ENCODE measurements around the gene ALB.

The ALB gene

DNA sequence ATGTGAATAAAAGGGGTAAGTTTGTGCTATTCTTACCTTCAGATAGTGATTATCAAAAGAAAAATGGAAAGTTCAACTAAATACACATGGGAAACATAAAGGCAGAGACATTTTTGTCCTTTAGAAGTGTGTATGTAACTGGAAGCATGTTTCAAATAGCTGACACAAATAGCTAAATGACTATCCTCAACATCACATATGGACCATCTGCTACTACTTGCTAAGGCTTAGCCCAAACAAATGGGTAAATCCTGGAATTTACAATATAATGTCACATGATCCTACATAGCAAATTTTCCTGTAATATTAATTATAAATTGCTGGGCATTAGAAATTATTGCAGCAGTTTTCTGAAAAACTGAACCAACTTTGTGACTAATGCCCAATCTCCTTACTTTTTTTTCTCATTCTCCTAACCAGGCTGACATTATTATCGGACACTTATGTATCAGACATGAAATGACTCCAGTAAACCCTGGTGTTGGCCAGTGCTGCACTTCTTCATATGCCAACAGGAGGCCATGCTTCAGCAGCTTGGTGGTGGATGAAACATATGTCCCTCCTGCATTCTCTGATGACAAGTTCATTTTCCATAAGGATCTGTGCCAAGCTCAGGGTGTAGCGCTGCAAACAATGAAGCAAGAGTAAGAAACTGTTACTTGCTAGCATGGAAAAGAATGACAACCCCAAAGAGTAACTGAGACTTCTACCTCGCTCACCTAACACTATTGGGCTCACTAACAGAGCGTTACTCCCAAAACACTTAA, 48.1 kb downstream of the ALB start:
- TF ChIP-seq, protein P1, sequence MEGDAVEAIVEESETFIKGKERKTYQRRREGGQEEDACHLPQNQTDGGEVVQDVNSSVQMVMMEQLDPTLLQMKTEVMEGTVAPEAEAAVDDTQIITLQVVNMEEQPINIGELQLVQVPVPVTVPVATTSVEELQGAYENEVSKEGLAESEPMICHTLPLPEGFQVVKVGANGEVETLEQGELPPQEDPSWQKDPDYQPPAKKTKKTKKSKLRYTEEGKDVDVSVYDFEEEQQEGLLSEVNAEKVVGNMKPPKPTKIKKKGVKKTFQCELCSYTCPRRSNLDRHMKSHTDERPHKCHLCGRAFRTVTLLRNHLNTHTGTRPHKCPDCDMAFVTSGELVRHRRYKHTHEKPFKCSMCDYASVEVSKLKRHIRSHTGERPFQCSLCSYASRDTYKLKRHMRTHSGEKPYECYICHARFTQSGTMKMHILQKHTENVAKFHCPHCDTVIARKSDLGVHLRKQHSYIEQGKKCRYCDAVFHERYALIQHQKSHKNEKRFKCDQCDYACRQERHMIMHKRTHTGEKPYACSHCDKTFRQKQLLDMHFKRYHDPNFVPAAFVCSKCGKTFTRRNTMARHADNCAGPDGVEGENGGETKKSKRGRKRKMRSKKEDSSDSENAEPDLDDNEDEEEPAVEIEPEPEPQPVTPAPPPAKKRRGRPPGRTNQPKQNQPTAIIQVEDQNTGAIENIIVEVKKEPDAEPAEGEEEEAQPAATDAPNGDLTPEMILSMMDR (IDR thresholded peaks at IDR 0.05; ENCODE audit: low read depth, low read length) = no peak
- DNase-seq (ENCODE audit: extremely low read depth, low read depth) = no peak

GRCh38 chr4:73452953-73453700, 49.0 kb downstream of the ALB start:
- TF ChIP-seq, protein P1 (IDR thresholded peaks at IDR 0.05; ENCODE audit: low read depth, low read length) = no peak
- DNase-seq (ENCODE audit: extremely low read depth, low read depth) = no peak

DNA sequence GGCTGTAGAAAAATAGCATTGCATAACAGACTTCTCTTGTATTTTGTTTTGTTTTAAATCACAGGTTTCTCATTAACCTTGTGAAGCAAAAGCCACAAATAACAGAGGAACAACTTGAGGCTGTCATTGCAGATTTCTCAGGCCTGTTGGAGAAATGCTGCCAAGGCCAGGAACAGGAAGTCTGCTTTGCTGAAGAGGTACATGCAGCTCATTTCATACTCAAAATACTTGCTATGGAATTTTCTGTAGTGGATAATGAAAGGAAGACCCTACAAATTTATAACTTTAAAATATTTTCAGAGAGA, 49.6 kb downstream of the ALB start:
- no peak for DNase-seq (ENCODE audit: extremely low read depth, low read depth)
- TF ChIP-seq, protein P1 (IDR thresholded peaks at IDR 0.05; ENCODE audit: low read depth, low read length) = no peak

GRCh38 chr4:73454920-73455319, 50.8 kb downstream of the ALB start:
- TF ChIP-seq, protein P1 (IDR thresholded peaks at IDR 0.05; ENCODE audit: low read depth, low read length) = no peak
- no peak for DNase-seq (ENCODE audit: extremely low read depth, low read depth)

DNA sequence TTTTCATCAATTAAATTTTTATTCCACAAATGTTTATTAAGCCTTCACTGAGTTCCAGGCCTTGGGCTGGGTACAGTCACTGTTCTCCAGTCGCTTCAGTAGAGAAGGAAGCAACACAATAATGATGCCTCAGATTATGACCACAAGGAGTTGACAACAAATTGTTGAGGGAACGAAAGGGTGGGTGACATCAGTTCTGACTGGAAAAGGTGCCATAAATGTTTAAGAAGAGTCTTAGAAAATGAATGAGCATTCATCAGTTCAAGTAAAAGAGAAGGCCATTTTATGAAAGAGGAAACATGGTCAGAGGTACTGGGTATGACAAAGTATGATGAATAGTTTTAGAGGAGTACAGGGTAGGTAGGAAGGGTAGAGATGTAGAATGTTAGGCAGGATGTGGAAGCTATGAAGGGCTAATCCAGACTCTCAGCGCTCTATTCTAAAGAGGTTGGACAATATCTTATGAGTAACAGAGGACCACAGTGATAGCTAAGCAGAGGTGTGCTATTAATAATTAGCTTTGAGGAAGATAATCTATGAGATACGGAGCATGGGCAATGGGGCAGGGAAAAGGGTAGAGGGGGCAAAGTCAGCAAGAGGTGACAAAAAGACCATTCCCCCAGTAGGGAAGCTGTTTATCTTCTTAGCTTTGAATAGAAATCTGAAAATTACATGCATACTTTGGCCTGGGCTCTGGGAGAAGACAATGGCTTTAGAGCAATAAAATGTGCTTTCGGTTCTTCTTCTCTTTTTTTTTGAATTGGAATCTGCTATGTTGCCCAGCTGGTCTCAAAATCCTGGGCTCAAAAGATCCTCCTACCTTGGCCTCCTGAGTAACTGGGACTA, 52.3 kb downstream of the ALB start:
- no peak for DNase-seq (ENCODE audit: extremely low read depth, low read depth)
- TF ChIP-seq, protein P1 (IDR thresholded peaks at IDR 0.05; ENCODE audit: low read depth, low read length) = no peak

DNA sequence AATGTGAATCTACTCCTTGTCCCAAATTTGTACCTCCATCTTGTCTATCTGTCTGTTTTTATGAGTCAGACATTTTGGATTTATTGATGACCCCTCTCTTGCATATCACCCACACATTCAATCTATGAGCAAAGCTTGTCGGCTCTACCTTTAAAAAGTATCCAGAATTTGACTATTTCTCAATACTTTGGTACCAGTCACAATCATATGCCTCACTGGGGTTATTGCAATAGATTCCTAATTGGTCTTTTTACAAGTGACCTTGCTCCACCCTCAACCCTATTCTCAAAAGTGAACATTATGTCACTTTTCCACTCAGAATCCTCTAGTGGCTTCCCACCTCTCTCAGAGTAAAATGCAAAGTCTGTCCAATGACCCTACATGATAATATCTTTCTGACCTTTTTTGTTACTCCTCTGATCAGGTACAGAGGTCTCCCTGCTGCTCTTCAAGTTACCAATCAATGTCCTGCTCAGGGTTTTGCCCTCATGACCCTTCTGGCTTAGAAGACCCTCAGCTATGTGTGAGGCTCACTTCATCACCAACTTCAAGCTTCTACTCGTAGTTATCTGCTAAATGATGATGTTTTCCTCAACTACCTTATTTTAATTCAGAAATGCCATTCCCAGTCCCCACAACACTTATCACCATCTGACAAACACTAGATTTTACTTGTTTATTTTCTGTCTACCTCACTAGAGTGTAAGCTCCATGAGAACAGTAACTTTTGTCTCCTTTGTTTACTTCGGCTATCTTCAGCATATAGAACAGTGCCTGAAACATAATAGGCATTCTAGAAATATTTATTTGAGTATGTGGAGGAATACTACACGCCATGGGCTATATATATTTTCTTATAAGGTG, 54.3 kb downstream of the ALB start:
- TF ChIP-seq, protein P1 (IDR thresholded peaks at IDR 0.05; ENCODE audit: low read depth, low read length) = no peak
- DNase-seq (ENCODE audit: extremely low read depth, low read depth) = no peak

All from AG09319 (cell line).